Adipocyte (in vitro differentiated cells): ENCODE measurements around the gene NTNG2.

Experiments used
- DNase-seq: peaks from one replicate; pipeline ENCODE4 v3.0.0-alpha.2; 2015; ENCODE audit warnings: low read depth
- H3K27me3 ChIP-seq: replicated peaks from 2 replicates; pipeline ENCODE4 v1.7.0; 2013; ENCODE audit warnings: mild to moderate bottlenecking, low read length, moderate library complexity; ENCODE audit not compliant: control insufficient read depth, insufficient read depth
- H3K36me3 ChIP-seq: 2 replicates; pipeline ENCODE4 v1.7.0; 2013; ENCODE audit warnings: low read length, mild to moderate bottlenecking, moderate library complexity; ENCODE audit not compliant: control insufficient read depth, insufficient read depth, severe bottlenecking
- H3K4me1 ChIP-seq: 2 replicates; pipeline ENCODE4 v1.7.0; 2013; ENCODE audit warnings: mild to moderate bottlenecking, low read length, moderate library complexity; ENCODE audit not compliant: control insufficient read depth, insufficient read depth
- H3K4me3 ChIP-seq: 2 replicates; pipeline ENCODE4 v1.7.0; 2013; ENCODE audit warnings: mild to moderate bottlenecking, low read length, moderate library complexity
- H3K9ac ChIP-seq: 2 replicates; pipeline ENCODE4 v1.7.0; 2013; ENCODE audit warnings: mild to moderate bottlenecking, low read length, moderate library complexity
- H3K9me3 ChIP-seq: 2 replicates; pipeline ENCODE4 v1.7.0; 2013; ENCODE audit warnings: mild to moderate bottlenecking, low read length, moderate library complexity; ENCODE audit not compliant: control insufficient read depth

Gene NTNG2

DNA sequence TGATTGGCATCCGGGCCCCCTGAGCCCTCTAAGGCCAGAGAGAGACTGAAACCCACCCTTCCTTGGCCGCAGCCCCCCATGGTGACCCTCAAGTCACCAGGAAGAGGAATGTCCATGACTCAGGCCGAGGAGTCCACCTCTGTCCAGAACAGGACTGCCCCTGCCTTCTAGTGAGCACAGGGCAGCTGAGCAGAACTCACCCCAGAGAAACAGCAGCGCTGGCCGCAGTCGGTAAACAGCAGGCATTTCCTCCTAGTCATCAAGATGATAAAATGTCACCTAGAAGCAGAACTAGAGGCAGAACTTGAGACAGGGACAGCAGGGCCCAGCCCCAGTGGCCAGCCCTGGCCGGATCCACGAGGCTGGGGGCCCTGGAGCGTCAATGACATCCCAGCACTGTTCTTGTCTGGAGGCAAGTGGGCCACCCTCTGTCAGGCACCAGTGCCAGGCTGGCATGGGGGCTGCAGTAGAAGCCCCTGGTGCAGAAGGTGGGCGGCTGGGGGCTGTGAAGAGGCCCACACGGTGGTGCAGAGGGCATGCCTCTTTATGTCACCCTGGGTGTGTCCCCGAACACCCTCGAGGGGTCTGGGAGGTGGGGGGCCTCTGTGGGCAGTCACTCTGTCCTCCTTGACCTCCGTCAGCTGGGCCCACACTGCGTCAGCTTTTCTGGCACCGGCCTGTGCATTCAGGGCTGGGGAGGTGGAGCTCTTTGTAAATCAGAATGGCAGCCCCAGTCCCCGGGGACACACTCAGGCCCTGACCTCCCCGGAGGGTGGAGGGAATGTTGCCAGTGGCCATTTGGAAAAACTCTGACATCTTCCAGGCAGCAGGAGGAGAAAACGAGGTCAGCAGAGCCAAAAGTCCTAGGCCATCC is 83.0 kb downstream of the NTNG2 start:
- H3K27me3 ChIP-seq: peaks cover 34% of the 10 kb centered on the region

DNA sequence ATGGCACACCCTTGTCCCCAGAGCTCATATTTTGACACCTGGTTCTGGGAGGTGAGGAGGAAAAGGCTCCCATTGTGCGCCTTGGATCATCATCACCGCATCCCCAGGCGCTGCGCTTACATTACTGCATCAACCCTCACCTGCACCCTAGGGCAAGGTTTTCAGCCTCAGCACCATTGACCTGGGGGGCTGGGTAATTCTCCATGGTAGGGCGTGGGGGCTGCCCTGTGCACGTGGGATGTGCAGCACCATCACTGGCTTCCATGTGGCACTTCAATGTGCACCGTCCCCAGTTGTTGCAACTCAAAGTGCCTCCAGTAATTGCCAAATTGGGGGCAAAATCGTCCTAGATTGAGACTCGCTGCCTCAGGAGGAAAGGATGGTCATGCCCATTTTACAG is 83.6 kb downstream of the NTNG2 start:
- Histone ChIP-seq H3K36me3 (no peaks in the 10 kb centered on the region), H3K9me3 (no peaks in the 10 kb centered on the region), H3K4me3 (no peak overlapping the region), H3K9ac (no peak overlapping the region), H3K27me3 (peaks cover 27% of the 10 kb centered on the region), H3K4me1 (peaks cover 3% of the 10 kb centered on the region)
- no peak for DNase-seq

More for the DNA sequence above, 83.0 kb downstream of the NTNG2 start:
- Histone ChIP-seq H3K4me3 (no peak overlapping the region), H3K9me3 (no peaks in the 10 kb centered on the region), H3K36me3 (no peaks in the 10 kb centered on the region), H3K9ac (no peak overlapping the region), H3K4me1 (peaks cover 3% of the 10 kb centered on the region)
- no peak for DNase-seq

DNA sequence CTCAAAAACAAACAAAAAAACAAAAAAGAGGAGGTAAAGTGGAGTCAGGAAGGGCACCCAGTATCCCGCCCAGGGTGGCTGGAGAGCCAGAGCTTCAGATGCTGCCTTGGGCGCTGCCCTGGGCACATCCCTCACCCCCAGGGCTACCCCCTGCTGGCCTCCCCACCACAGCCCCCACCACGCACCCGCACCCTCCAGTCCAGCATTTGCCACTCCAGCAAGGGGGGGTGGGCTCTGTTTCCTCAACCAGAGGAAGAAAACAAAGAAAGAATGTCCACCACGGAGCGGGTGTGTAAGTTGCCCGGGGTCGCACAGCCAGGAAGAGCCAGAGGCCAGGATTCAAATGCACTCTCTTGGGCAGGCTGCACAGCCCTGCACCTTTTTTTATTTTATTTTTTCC is 86.1 kb downstream of the NTNG2 start:
- no peak for DNase-seq
- H3K9me3 ChIP-seq: peaks cover 17% of the 10 kb centered on the region
- H3K4me3 ChIP-seq: no peak overlapping the region
- H3K9ac ChIP-seq: no peak overlapping the region
- H3K36me3 ChIP-seq: no peaks in the 10 kb centered on the region
- peaks cover 18% of the 10 kb centered on the region for H3K27me3 ChIP-seq
- no peaks in the 10 kb centered on the region for H3K4me1 ChIP-seq

DNA sequence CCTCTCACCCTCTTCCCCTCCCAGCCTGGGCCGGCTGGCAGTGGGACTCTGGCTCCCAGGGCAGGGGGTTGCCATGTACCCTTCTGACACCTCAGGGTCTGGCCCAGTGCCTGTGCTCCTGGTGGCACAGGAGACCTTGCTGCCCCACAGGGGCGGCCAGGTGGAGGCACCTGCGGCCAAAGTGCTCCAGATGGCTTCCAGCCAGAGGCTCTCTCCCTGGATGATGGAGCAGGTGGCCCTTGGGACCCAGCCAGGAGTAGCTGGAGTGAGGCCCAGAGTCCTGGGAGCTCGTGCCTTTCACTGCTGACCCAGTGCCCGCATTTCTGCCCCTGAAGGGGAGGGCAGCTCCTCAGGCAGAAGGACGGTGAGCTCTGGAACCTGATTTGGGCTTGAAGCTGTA is 87.3 kb downstream of the NTNG2 start:
- Histone ChIP-seq H3K36me3 (no peaks in the 10 kb centered on the region), H3K4me3 (no peak overlapping the region), H3K9me3 (peaks cover 17% of the 10 kb centered on the region), H3K9ac (no peak overlapping the region), H3K27me3 (peaks cover 17% of the 10 kb centered on the region), H3K4me1 (no peaks in the 10 kb centered on the region)
- DNase-seq: no peak

DNA sequence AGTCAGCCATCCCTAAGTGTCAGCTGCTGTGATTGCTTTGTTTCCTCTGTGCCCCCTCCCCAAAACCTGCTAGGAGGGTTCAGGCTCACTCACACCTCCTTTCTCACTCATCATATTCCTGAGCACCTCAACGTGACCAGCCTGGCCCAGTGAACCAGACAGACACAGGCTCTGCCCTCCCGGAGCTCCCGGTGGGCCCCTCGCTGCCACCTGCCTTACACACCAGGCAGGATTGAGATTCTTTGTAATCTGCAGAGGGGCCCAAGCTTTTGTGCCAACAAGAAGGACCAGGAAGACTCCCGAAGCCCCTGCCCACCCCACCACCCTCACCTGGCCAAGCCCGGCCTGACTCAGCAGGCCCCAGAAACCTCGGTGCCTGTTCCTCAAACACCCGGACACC is 87.8 kb downstream of the NTNG2 start:
- H3K27me3 ChIP-seq: peaks cover 17% of the 10 kb centered on the region
- no peaks in the 10 kb centered on the region for H3K4me1 ChIP-seq
- DNase-seq: no peak
- peaks cover 17% of the 10 kb centered on the region for H3K9me3 ChIP-seq
- H3K36me3 ChIP-seq: no peaks in the 10 kb centered on the region
- H3K9ac ChIP-seq: no peak overlapping the region
- no peak overlapping the region for H3K4me3 ChIP-seq

DNA sequence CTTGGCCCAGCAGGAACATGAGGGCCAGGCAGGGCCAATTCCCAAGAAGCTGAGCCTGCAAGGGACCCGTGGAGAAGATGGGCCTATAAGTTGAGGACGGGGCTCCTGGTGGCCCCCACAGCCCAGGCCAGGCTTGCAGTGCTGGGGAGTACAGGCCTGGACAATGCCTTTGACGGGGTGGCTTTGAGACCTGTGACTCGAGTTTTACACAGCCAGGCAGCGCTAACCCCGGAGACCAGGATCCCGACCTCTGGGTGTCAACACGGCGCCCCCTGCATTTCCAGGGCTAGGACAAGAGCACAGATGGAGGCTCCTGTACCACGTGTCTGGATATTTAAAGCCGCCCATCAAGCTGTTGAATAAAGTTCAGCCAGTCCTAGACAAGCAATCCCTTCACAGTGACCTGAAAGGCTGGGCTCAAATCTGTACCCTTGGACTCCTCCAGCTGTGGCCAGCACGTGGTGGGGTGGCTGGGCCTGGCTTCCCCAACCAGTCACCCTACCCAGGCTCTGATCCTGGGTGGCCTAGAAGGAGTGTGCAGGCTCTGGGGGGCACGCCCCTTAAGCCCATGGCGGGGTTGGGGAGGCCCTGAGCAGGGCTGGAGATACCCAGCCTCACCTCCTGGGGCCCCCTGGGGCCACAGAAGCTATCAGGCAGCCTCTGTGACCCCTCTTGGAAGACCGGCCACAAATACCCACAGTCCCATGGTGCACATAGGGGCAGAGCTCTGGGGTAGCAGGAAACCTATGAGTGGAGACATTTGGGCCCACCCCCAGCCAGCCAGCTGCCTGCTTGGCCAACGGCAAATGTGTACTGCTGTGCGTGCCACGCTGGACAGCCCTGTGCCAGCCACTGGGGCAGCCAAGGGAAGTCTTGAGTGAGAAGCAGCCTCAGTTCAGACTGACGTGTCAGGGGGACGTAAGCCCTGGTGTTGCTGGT is 88.7 kb downstream of the NTNG2 start:
- no peak overlapping the region for H3K9ac ChIP-seq
- H3K4me3 ChIP-seq: no peak overlapping the region
- no peaks in the 10 kb centered on the region for H3K4me1 ChIP-seq
- DNase-seq: no peak
- peaks cover 17% of the 10 kb centered on the region for H3K9me3 ChIP-seq
- H3K27me3 ChIP-seq: peaks cover 12% of the 10 kb centered on the region
- no peaks in the 10 kb centered on the region for H3K36me3 ChIP-seq

DNA sequence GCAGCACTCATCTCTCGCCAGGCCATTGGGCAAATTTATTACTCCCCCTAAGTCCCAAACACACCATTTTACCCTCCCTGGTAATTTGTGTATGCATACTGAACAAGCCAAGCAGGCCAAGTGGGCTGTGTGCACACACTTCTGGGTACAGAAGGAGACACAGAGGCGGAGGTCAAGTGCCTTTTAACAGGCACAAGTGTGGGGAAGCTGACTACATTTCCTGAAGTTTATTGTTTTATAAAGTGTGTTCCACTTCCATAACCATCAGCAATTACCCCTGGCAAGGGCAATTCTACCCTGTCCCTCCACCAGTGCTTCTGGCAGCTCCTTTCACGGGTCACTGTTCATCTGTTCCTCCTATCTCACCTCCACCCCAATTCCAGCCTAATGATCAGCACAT is 99.0 kb downstream of the NTNG2 start:
- Histone ChIP-seq H3K9me3 (no peaks in the 10 kb centered on the region), H3K4me1 (peaks cover 3% of the 10 kb centered on the region), H3K36me3 (peaks cover 46% of the 10 kb centered on the region), H3K9ac (no peak overlapping the region), H3K27me3 (no peaks in the 10 kb centered on the region), H3K4me3 (no peak overlapping the region)
- no peak for DNase-seq

DNA sequence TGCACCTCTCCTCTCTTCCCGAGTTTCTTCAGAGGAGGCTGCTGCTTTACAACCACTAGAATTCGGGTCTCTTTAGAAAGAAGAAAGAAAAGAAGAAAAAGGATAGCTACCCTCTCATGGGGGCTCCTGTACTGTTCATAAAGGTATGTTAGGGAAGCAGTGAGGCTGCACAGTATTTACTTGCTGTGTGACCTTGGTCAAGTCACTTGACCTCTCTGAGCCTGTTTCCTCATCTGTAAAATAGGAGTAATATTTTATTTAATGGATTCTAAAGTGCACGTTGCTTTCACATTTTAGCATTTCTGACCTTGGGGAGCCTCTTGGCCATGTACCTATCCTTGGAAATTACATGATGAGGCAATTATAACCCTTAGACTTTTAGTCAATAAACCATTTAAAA is 104.2 kb downstream of the NTNG2 start:
- H3K4me1 ChIP-seq: peaks cover 7% of the 10 kb centered on the region
- H3K36me3 ChIP-seq: peaks cover 89% of the 10 kb centered on the region
- H3K9ac ChIP-seq: no peak overlapping the region
- no peaks in the 10 kb centered on the region for H3K9me3 ChIP-seq
- no peak overlapping the region for H3K4me3 ChIP-seq
- DNase-seq: no peak
- no peaks in the 10 kb centered on the region for H3K27me3 ChIP-seq

DNA sequence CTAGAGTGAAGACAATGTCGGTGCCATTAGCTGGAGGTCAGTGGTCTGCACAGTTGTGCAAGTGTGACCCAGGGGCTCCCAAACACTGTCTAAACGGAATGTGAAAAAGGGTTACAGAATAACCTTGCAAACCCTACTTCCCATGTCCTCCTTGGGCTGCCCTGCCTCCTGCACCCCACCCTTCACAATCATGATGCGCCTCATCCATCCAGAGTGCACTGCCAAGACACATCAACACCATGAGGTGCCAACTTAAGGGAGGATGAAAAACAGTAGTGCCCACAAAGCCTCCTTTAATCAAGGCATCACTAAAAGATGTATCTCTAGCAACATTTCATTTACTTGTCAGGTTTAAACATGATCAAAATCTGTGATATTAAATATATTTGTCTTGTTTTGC is 105.8 kb downstream of the NTNG2 start:
- Histone ChIP-seq H3K36me3 (peaks cover 87% of the 10 kb centered on the region), H3K4me3 (no peak overlapping the region), H3K4me1 (peaks cover 4% of the 10 kb centered on the region), H3K9me3 (no peaks in the 10 kb centered on the region), H3K9ac (no peak overlapping the region), H3K27me3 (no peaks in the 10 kb centered on the region)
- no peak for DNase-seq

DNA sequence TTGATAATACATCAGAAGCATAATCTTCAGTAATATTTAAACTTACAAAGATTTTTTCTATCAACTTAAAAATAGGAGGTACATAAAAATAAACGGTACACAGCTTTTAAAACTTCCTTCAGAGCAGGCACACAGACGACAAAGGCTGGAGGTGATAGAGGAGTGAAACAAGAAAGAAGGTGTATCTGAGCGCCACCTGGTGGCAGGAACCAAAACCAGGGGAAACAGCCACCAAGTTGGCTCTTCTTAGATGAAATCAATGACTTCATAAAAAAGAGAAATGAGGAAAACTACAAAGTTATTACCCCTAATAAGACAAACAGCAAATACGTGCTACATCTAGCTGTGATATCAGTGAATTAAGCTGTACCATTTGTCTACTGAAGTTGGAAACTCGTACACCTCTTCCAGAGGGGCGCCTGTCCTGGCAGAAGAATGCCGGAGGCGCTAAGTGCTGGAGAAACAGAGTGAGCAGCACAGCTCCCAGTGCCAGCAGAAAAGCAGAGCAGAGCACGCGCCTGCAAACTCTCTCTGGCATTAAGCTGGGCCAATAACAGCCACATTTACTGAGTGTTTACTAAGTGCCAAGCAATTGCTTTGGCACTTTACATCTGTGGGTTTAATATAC is 107.0 kb downstream of the NTNG2 start:
- no peak overlapping the region for H3K9ac ChIP-seq
- H3K4me1 ChIP-seq: peaks cover 4% of the 10 kb centered on the region
- no peak overlapping the region for H3K4me3 ChIP-seq
- H3K36me3 ChIP-seq: peaks cover 87% of the 10 kb centered on the region
- H3K27me3 ChIP-seq: no peaks in the 10 kb centered on the region
- DNase-seq: peak; percentile 82
- H3K9me3 ChIP-seq: no peaks in the 10 kb centered on the region
